HL-60 (cell line): Measurements from ENCODE around the gene RYK.

Source experiments
- DNase-seq, 2 experiments: peaks; one replicate each; pipeline ENCODE4 v3.0.0-alpha.2; 2010 to 2020; ENCODE audit warnings: low read depth in 1 of 2, low spot score in 1 of 2
- H3K27ac ChIP-seq: fragments of 250-450 bp; sonication (Bioruptor Pico); replicated peaks from 2 replicates; pipeline ENCODE4 v1.5.1; 2020; ENCODE audit warnings: mild to moderate bottlenecking, moderate library complexity
- H3K27me3 ChIP-seq: fragments of 250-450 bp; sonication (Bioruptor Pico); 2 replicates; pipeline ENCODE4 v1.5.1; 2021; ENCODE audit warnings: mild to moderate bottlenecking, moderate library complexity; ENCODE audit not compliant: insufficient read depth, poor library complexity, severe bottlenecking
- H3K4me3 ChIP-seq: replicated peaks from 2 replicates; pipeline ENCODE4 v1.5.1; 2011; ENCODE audit warnings: mild to moderate bottlenecking, control low read depth, low read length; ENCODE audit not compliant: insufficient read depth
- CTCF ChIP-seq: IDR thresholded peaks from one replicate; pipeline ENCODE4 v1.5.1; 2011; ENCODE audit warnings: low read length, control low read depth, inconsistent platforms; ENCODE audit not compliant: insufficient read depth
- GABPA ChIP-seq: IDR thresholded peaks from 2 replicates; pipeline ENCODE4 v1.6.1; 2012; ENCODE audit warnings: low read depth
- POLR2AphosphoS5 ChIP-seq: IDR thresholded peaks from 2 replicates; pipeline ENCODE4 v1.6.1; 2012; ENCODE audit warnings: low read depth
- REST ChIP-seq: IDR thresholded peaks from 2 replicates; pipeline ENCODE4 v1.6.1; 2012; ENCODE audit warnings: low read depth; ENCODE audit not compliant: insufficient replicate concordance
- SPI1 ChIP-seq: IDR thresholded peaks from 2 replicates; pipeline ENCODE4 v1.6.1; 2012; ENCODE audit warnings: low read depth, mild to moderate bottlenecking, borderline replicate concordance

Gene RYK

GRCh38 chr3:134190250-134190649 lies 60.4 kb downstream of the RYK start:
- no peaks in the 10 kb centered on the region for H3K27me3 ChIP-seq
- no peak for DNase-seq
- TF ChIP-seq SPI1 (no peak), POLR2AphosphoS5 (no peak), REST (no peak), CTCF (no peak), GABPA (no peak)
- no peak overlapping the region for H3K27ac ChIP-seq
- H3K4me3 ChIP-seq, result no peak overlapping the region

GRCh38 chr3:134189849-134190248 lies 60.8 kb downstream of the RYK start:
- Histone ChIP-seq H3K27me3 (no peaks in the 10 kb centered on the region), H3K27ac (no peak overlapping the region)

GRCh38 chr3:134186391-134186790 lies 64.3 kb downstream of the RYK start:
- H3K27ac ChIP-seq, result no peak overlapping the region
- no peak for DNase-seq
- no peak overlapping the region for H3K4me3 ChIP-seq
- no peaks in the 10 kb centered on the region for H3K27me3 ChIP-seq
- TF ChIP-seq REST (no peak), POLR2AphosphoS5 (no peak), SPI1 (no peak), GABPA (no peak), CTCF (no peak)

More at GRCh38 chr3:134189849-134190248, 60.8 kb downstream of the RYK start:
- no peak for DNase-seq
- no peak for TF ChIP-seq SPI1
- TF ChIP-seq REST, result no peak
- no peak for TF ChIP-seq CTCF
- no peak for TF ChIP-seq GABPA
- TF ChIP-seq POLR2AphosphoS5, result no peak
- H3K4me3 ChIP-seq, result no peak overlapping the region
